ENCODE measurements around the gene CRAMP1.

The CRAMP1 gene

GRCh38 chr16:1724491-1724890 is 112.3 kb downstream of the CRAMP1 start:
- POLR2A ChIA-PET (ENCODE audit: low non-redundant PET): no interaction called here
- CTCF ChIA-PET: interaction anchor here (0.8 to 1.5 kb wide), 3 partner anchors 19 to 33 kb away, joined by 5 to 10 read pairs (median 5); no protein-coding TSS in a partner anchor
- DNase-seq (ENCODE audit: low spot score): no peak
- TF ChIP-seq CTCF (conservative IDR thresholded peaks at IDR 0.05; ENCODE audit: low read depth): no peak
- H3K27ac ChIP-seq: 0 out of 2 replicates have a peak overlapping the region, but pooled peaks have one; percentile 3

GRCh38 chr16:1726661-1727502 is 114.7 kb downstream of the CRAMP1 start:
- TF ChIP-seq CTCF (conservative IDR thresholded peaks at IDR 0.05; ENCODE audit: low read depth): no peak
- peak overlapping the region; percentile 12; the same call in 1 of the 2 replicates for H3K27ac ChIP-seq
- ChIA-PET CTCF (no interaction called here), POLR2A (ENCODE audit: low non-redundant PET) (interaction anchor here (0.5 kb wide), 1 partner anchor 47 kb away, joined by 3 read pairs; no protein-coding TSS in a partner anchor)
- no peak for DNase-seq (ENCODE audit: low spot score)

Data from RWPE1 (cell line).